Measurements from ENCODE around the gene COL23A1. TPM values are rescaled to one million over a fixed set of nuclear protein-coding genes. Genes with fewer than 3 reads are reported as not detected.
A peak's percentile ranks its signal among the peaks of the same experiment; 100 is the strongest.

COL23A1 gene
- polyA plus RNA-seq, 3 donors: 0.11 to 0.21 TPM; not detected in 1

DNA sequence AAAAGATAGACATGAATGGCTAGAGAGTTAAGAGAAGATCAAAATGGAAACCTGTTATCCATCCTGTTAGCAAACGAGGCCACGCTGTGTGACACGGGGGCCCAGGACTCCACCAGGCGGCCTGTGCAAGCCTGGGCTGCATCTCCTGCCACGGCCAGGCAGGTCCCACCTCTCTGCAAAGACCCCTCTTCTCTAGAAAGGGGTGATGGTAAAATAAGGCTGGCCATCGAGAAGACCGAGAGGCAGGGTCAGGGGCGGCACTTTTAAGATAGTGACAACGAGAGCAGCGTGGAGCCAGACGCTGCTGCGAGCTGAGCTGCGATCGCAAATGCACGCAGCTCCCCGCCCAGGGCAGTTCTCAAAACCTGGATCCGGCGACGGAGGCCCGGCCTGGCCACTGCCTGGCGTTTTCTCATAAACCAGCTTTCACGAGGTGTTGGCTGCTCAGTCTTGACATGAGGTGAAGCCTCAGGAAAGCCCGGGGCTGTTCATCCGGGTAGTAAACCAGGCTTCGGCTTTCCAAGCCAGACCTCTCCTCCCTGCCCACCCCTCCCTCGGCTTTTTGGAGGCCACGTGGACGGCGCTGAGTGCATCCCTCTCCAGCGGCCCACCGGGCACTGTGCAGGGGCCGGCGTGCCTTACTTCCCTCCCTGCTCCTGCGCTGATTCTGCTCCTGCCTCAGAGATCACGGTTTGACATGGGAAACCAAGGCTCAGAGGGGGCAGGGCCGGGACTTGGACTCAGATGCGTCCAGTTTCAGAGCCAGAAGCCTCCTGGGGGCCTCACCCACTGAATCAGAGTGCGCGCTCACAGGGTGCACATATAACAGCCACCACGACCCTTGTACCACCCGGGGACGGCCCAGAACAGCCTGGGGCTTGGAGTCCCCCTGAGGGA lies 206.0 kb downstream of the COL23A1 start:
- Histone ChIP-seq H3K9ac (ENCODE audit: insufficient read depth, low read length, poor library complexity, severe bottlenecking) (no peak overlapping the region), H4K20me1 (ENCODE audit: insufficient read depth, low read length) (no peaks in the 10 kb centered on the region), H3K4me1 (ENCODE audit: control insufficient read depth in 1 of 2, insufficient read depth in 2 of 2, low read length in 2 of 2) (peaks cover 12 to 24% of the 10 kb centered on the region in 2 donors), H3K9me3 (replicated peaks in 1 of 2; ENCODE audit: control insufficient read depth in 1 of 2, insufficient read depth in 1 of 2, low read length in 2 of 2) (no peaks in the 10 kb centered on the region), H2AFZ (ENCODE audit: insufficient read depth, low read depth, low read length, poor library complexity, severe bottlenecking) (no peak overlapping the region), H3K27ac (ENCODE audit: low read depth in 1 of 2, low read length in 2 of 2) (no peak overlapping the region), H3K79me2 (ENCODE audit: insufficient read depth, low read length) (no peaks in the 10 kb centered on the region), H3K27me3 (ENCODE audit: control insufficient read depth in 2 of 2, insufficient read depth in 2 of 2, low read length in 2 of 2) (no peaks in the 10 kb centered on the region), H3K4me3 (replicated peaks in 1 of 3; ENCODE audit: low read depth in 2 of 3, low read length in 3 of 3) (no peak overlapping the region), H3K36me3 (replicated peaks in 1 of 2; ENCODE audit: control insufficient read depth in 1 of 2, insufficient read depth in 2 of 2, low read length in 2 of 2) (no peaks in the 10 kb centered on the region), H3K4me2 (replicated peaks; ENCODE audit: extremely low read depth, low read length, poor library complexity, severe bottlenecking) (no peak overlapping the region)
- no peaks in the 10 kb centered on the region for H3K36me3 Mint-ChIP-seq
- peak overlapping the region in 1 of 7 donors; percentile 31 for H3K27ac Mint-ChIP-seq
- H3K4me1 Mint-ChIP-seq: peaks cover 15% of the 10 kb centered on the region
- WGBS (ENCODE audit: insufficient coverage): 65% methylated on average over 39 of the region's 42 CpGs
- intact Hi-C loops (cut with micrococcal nuclease): no loop called here
- DNase-seq: peak in 1 of 3 donors; percentile 13
- peaks cover 0 to 4% (median 2%) of the 10 kb centered on the region in 3 donors for H3K27me3 Mint-ChIP-seq (ENCODE audit: low read depth in 3 of 3)
- H3K4me3 Mint-ChIP-seq: peak overlapping the region in 1 of 2 donors; percentile 26
- TF ChIP-seq CTCF (IDR thresholded peaks at IDR 0.05): no peak
- H3K9me3 Mint-ChIP-seq: no peaks in the 10 kb centered on the region

DNA sequence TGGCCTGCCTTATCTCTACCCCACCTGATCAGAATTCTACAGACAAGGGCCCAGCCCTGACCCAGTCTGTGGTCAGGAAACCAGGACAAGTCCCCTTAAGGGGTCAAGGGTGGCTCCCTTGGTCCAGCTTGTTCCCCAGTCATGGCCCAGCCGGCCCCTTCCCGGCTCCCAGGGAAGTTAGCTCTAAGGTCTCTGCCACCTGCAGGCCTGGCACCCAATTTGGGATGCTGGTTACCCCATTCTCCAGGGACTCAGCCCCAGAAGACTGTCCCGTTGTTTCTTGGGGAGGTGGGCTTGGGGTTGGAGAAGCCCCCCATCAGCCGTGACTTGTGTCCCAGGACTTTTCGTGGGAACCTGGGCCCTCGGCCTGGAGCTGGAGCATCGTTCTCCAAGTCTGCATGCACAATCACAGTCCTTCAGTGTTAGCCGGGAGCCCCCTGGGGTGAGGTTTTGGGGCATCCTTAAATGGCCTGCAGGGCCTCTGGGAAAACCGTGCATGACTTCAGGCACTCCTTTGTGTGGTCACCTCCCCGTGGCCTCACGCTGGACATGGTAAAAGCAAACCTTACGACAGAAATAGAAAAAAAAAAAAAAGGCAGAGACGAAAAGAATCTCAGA lies 206.8 kb downstream of the COL23A1 start:
- no peaks in the 10 kb centered on the region for H3K27me3 ChIP-seq (ENCODE audit: control insufficient read depth in 2 of 2, insufficient read depth in 2 of 2, low read length in 2 of 2)
- no peak overlapping the region for H3K4me3 ChIP-seq (replicated peaks in 1 of 3; ENCODE audit: low read depth in 2 of 3, low read length in 3 of 3)
- intact Hi-C loops (cut with micrococcal nuclease): no loop called here
- H3K27me3 Mint-ChIP-seq (ENCODE audit: low read depth in 3 of 3): peaks cover 0 to 3% (median 2%) of the 10 kb centered on the region in 3 donors
- no peak overlapping the region for H3K9ac ChIP-seq (ENCODE audit: insufficient read depth, low read length, poor library complexity, severe bottlenecking)
- no peaks in the 10 kb centered on the region for H3K79me2 ChIP-seq (ENCODE audit: insufficient read depth, low read length)
- H3K36me3 Mint-ChIP-seq: no peaks in the 10 kb centered on the region
- no peak for TF ChIP-seq CTCF (IDR thresholded peaks at IDR 0.05)
- DNase-seq: no peak
- H3K36me3 ChIP-seq (replicated peaks in 1 of 2; ENCODE audit: control insufficient read depth in 1 of 2, insufficient read depth in 2 of 2, low read length in 2 of 2): no peaks in the 10 kb centered on the region
- H3K4me2 ChIP-seq (replicated peaks; ENCODE audit: extremely low read depth, low read length, poor library complexity, severe bottlenecking): no peak overlapping the region
- no peak overlapping the region for H3K4me3 Mint-ChIP-seq
- no peaks in the 10 kb centered on the region for H4K20me1 ChIP-seq (ENCODE audit: insufficient read depth, low read length)
- H3K4me1 ChIP-seq (ENCODE audit: control insufficient read depth in 1 of 2, insufficient read depth in 2 of 2, low read length in 2 of 2): peaks cover 10 to 16% of the 10 kb centered on the region in 2 donors
- peaks cover 11% of the 10 kb centered on the region for H3K4me1 Mint-ChIP-seq
- 93% methylated on average over 8 of the region's 13 CpGs for WGBS (ENCODE audit: insufficient coverage)
- H3K27ac Mint-ChIP-seq: peak overlapping the region in 1 of 7 donors; percentile 31
- no peaks in the 10 kb centered on the region for H3K9me3 Mint-ChIP-seq
- no peak overlapping the region for H3K27ac ChIP-seq (ENCODE audit: low read depth in 1 of 2, low read length in 2 of 2)
- H3K9me3 ChIP-seq (replicated peaks in 1 of 2; ENCODE audit: control insufficient read depth in 1 of 2, insufficient read depth in 1 of 2, low read length in 2 of 2): no peaks in the 10 kb centered on the region
- H2AFZ ChIP-seq (ENCODE audit: insufficient read depth, low read depth, low read length, poor library complexity, severe bottlenecking): no peak overlapping the region
